Pancreas (tissue), 10 donors: ENCODE data around the gene GLCE. TPM values are rescaled to one million over a fixed set of nuclear protein-coding genes. Genes with fewer than 3 reads are reported as not detected.

Experiments used
- ATAC-seq, 4 donors: fragments of 200-7000 bp; cut with Tn5 transposase; one replicate each; pipeline versions ENCODE4 v1.8.0 to v1.9.1; 2020; ENCODE audit warnings: mild to moderate bottlenecking in 4 of 4, moderate library complexity in 4 of 4
- DNase-seq, 6 donors: peaks; one replicate each; pipeline ENCODE4 v3.0.0-alpha.2; 2020
- FAIRE-seq: peaks from 2 replicates; lab custom pipeline; 2012; peaks lifted over from hg19 to GRCh38; lab: Jason Lieb, UNC
- H3K27ac ChIP-seq, 4 donors: fragments of 200-600 bp; sonication (generic); 1 replicate in 3 of 4; 2 replicates in 1 of 4; pipeline versions ENCODE4 v1.5.0 to v1.8.0; 2020
- H3K27me3 ChIP-seq, 4 donors: fragments of 200-600 bp; one replicate each; pipeline ENCODE4 v1.8.0; 2021
- H3K36me3 ChIP-seq, 3 donors: fragments of 200-600 bp; sonication (generic) in 1 of 3; one replicate each; pipeline versions ENCODE4 v1.5.0 to v1.8.0; 2020 to 2021
- H3K4me1 ChIP-seq, 3 donors: fragments of 200-600 bp; one replicate each; pipeline ENCODE4 v1.8.0; 2021
- H3K4me3 ChIP-seq, 4 donors: fragments of 200-600 bp; sonication (generic) in 2 of 4; one replicate each; pipeline versions ENCODE4 v1.5.0 to v1.8.0; 2020 to 2021
- H3K9me3 ChIP-seq, 4 donors: fragments of 200-600 bp; one replicate each; pipeline ENCODE4 v1.8.0; 2021
- CTCF ChIP-seq, 4 donors: fragments of 200-600 bp; sonication (generic) in 3 of 4; IDR thresholded peaks; one replicate each; pipeline versions ENCODE4 v1.5.0 to v1.8.0; 2021; ENCODE audit warnings: antibody characterized with exemption in 4 of 4
- WGBS, 2 donors: extraction: QIAGEN DNeasy Blood & Tissue Kit; methylation state at CpG; one replicate each; pipeline ENCODE4 v1.1.7; 2013; 5-methylcytosine and 5-hydroxymethylcytosine counted together
- intact Hi-C, 3 donors: fragments of 100-400 bp; cut with DNase I; formaldehyde crosslinking; loops; one replicate each; pipeline versions ENCODE4 v1.11.1 to v1.14.2; 2022
- polyA plus RNA-seq, 2 donors: library from polyadenylated mRNA; stranded (reverse); fragments of 200-250 nt; gene quantifications; one replicate each; pipeline ENCODE4 v1.2.3, GENCODE V29; 2013
- total RNA-seq, 6 donors: library from RNA; stranded (reverse); fragmentation: NEBNext Ultra II Directional in 4 of 6; extraction: Animal tissue kit (Norgen Biotek cat#: 25700) in 4 of 6; gene quantifications; one replicate each; pipeline versions ENCODE4 v1.2.1 to v1.2.4, GENCODE V29; 2021 to 2023
- donor health status: healthy with polysubstance abuse.
- donor health status: DM: no; HTN: no; CAD: no; lungs with moderate emphysema.
- donor health status: DM: no; HTN: no; CAD: no.
- donor health status: control.
- donor health status: control.
- donor health status: Bipolar disorder and iron deficiency.
- donor health status: DM: yes; HTN: yes; CAD: no.
- donor health status: DM: no; HTN: no; CAD: no.
- donor health status: DM: no; HTN: no; CAD: no.
- donor health status: DM: yes; HTN: yes; CAD: no.

Gene GLCE
- total and polyA plus RNA-seq, 8 donors = 2.7 to 10.8 (median 5.9) TPM

GRCh38 chr15:69154684-69155083, 5.8 kb upstream of the GLCE start:
- H3K27me3 ChIP-seq = no peaks in the 10 kb centered on the region
- no peak overlapping the region for H3K4me3 ChIP-seq
- peak in 2 of 4 donors; percentile 26 to 65 for ATAC-seq
- TF ChIP-seq CTCF (IDR thresholded peaks at IDR 0.05) = no peak
- H3K9me3 ChIP-seq = no peaks in the 10 kb centered on the region
- intact Hi-C loops = no loop called here
- H3K36me3 ChIP-seq = no peaks in the 10 kb centered on the region
- no peaks in the 10 kb centered on the region for H3K4me1 ChIP-seq
- H3K27ac ChIP-seq = no peak overlapping the region
- no peak for FAIRE-seq
- no peak for DNase-seq
- 50 to 61% methylated on average over 4 of the region's 4 CpGs for WGBS, 2 donors

GRCh38 chr15:69156736-69157381, 3.6 kb upstream of the GLCE start:
- Histone ChIP-seq H3K4me3 (no peak overlapping the region), H3K9me3 (no peaks in the 10 kb centered on the region), H3K36me3 (no peaks in the 10 kb centered on the region), H3K27ac (no peak overlapping the region), H3K4me1 (peaks cover 0 to under 1% (median 0%) of the 10 kb centered on the region in 3 donors), H3K27me3 (no peaks in the 10 kb centered on the region)
- FAIRE-seq (no peak), ATAC-seq (no peak), DNase-seq (no peak)
- TF ChIP-seq CTCF (IDR thresholded peaks at IDR 0.05) = no peak
- 58 to 65% methylated on average over 6 of the region's 6 CpGs for WGBS, 2 donors
- intact Hi-C loops = no loop called here

- Histone ChIP-seq H3K4me1 (peaks cover 0 to 6% (median 0%) of the 10 kb centered on the region in 3 donors), H3K36me3 (no peaks in the 10 kb centered on the region), H3K9me3 (no peaks in the 10 kb centered on the region), H3K4me3 (no peak overlapping the region), H3K27ac (no peak overlapping the region), H3K27me3 (no peaks in the 10 kb centered on the region)
- intact Hi-C loops = no loop called here
- FAIRE-seq = no peak
- ATAC-seq = no peak
- WGBS, 2 donors = 66 to 76% methylated on average over 6 of the region's 6 CpGs
- no peak for DNase-seq
- TF ChIP-seq CTCF (IDR thresholded peaks at IDR 0.05) = no peak
Measured at GRCh38 chr15:69158201-69158842, 2.1 kb upstream of the GLCE start.

GRCh38 chr15:69158843-69159240, 1.6 kb upstream of the GLCE start:
- H3K4me3 ChIP-seq = no peak overlapping the region
- H3K27me3 ChIP-seq = no peaks in the 10 kb centered on the region
- DNase-seq = no peak
- H3K9me3 ChIP-seq = no peaks in the 10 kb centered on the region
- TF ChIP-seq CTCF (IDR thresholded peaks at IDR 0.05) = no peak
- no peaks in the 10 kb centered on the region for H3K36me3 ChIP-seq
- no peak overlapping the region for H3K27ac ChIP-seq
- intact Hi-C loops = no loop called here
- ATAC-seq = no peak
- no peak for FAIRE-seq
- H3K4me1 ChIP-seq = peaks cover 0 to 6% (median 0%) of the 10 kb centered on the region in 3 donors
- WGBS, 2 donors = 93% methylated on average over 6 of the region's 6 CpGs

GRCh38 chr15:69159805-69160140, 662 bp upstream of the GLCE start:
- no peaks in the 10 kb centered on the region for H3K9me3 ChIP-seq
- 16 to 18% methylated on average over 7 of the region's 7 CpGs for WGBS, 2 donors
- H3K4me1 ChIP-seq = peaks cover 0 to 6% (median 0%) of the 10 kb centered on the region in 3 donors
- peak overlapping the region in 3 of 4 donors; percentile 81 to 95 (median 91) for H3K4me3 ChIP-seq
- ATAC-seq = no peak
- no peak for TF ChIP-seq CTCF (IDR thresholded peaks at IDR 0.05)
- H3K27me3 ChIP-seq = no peaks in the 10 kb centered on the region
- H3K27ac ChIP-seq = peak overlapping the region; percentile 31 to 83 (median 76)
- intact Hi-C loops = no loop called here
- no peak for DNase-seq
- FAIRE-seq = no peak
- no peaks in the 10 kb centered on the region for H3K36me3 ChIP-seq
